HG03575 (cell line): Measurements from ENCODE around the gene MALL.
"Not testable (repeated sequence)": the region's sequence is repeated elsewhere in the genome, so short reads cannot be mapped to it uniquely, and the experiment has no call there.

ENCODE experiments used
- ATAC-seq: cut with Tn5 transposase; IDR thresholded peaks from one replicate; pipeline ENCODE4 v1.9.1; 2021; ENCODE audit not compliant: unreplicated experiment, insufficient number of reproducible peaks, low FRiP score; ENCODE audit errors: extremely low read depth

Gene MALL

DNA sequence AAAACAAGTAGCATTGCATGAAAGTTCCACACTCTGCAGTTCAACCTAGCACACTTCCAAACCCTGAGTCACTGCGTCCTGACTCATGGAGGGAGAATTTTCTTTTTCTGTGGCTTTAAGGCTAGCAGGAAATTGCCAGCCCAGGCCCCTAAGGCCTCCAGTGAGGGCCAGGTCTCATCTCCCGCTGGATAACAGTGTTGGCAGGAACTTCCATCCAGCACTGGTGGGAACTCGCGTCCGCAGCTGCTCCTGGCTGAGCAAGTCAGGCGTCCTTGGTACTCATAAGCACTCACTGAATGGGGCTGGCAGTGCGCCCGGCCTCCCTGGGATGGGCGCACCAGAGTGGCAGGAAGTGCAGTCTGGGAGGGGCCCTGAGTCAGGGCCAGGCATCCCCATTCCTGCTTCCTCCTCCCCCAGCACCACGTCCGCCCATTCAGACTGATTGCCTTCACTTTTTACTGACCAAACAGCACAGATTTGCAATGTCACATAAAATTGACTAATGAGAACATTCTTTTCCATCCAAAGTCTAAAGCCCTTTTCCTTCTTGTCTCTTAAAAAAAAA is 14.3 kb downstream of the MALL start:
- ATAC-seq, result no peak

DNA sequence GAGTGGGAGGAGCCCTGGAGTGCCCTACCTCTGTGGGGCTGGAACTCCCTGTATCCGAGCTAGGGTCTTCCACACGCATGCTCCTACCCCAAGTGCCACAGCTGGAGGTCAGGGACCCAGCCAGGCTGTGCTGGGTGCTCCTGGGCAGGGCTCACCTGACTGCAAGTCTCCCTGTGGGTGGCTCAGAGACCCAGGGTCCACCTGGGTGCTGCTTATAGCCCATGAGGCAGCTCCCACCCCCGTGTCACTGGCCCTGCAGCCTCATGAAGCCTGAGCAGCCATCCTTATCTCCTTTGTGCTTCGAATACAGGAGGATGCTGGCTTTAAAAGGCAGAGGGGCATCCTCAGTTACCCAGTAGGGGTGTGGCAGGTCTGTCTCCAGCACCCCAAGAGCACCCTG is 14.7 kb downstream of the MALL start:
- not testable (repeated sequence) for ATAC-seq

DNA sequence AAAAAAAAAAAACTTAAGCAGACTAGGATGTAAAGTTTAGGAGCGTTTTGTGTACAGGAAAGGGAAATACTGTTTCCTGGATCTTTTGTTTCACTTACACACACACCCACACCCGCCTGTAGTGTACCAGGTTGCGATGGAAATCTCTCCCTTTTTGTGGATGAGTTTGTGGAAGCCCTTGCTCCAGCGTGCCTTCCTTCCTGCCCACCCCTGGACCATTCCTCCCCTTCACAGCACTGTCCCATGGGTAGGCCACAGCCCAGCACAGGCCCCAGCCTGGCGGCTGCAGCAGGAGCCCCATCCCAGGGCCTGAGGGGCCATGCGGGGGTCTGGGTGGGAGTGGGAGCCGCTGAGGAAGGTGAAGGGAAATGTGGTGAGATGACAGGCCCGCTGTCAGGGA is 15.1 kb downstream of the MALL start:
- no peak for ATAC-seq

DNA sequence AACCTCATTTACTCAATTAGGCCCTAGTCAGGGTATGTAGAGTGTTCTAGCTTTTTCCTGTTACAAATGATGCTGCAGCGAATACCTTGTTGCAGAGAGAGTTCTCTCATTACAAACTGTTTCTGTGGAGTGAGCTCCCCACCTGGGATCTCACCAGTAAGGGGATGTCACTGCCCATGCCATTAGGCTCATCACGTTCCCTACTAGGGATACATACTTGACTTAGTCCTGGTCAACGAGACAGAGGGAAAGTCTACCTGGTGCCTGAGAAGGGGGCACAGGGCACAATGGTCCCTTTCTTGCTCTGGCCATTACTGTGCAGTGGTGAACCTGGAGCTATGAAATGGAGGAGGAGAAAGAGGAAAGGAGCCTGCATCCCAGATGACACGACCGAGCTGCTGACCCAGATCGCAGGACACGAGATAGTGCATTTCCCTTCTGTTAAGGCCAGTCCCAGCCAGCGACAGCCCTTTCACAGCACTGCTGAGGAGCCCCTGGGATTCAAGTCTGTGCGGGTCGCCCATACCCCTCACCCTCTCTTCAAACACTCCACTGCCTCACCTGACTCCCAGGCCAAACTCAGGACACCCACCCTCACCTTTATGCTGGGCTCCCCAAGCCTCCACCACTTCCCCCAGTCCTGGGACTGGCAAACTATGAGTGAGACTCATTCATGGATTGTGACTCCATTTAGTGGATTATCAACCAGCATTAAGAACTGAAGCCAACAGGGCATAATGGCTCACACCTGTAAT is 16.0 kb downstream of the MALL start:
- ATAC-seq, result no peak

- ATAC-seq, result no peak
Observed at GRCh38 chr2:110099038-110099425, 16.6 kb downstream of the MALL start.

DNA sequence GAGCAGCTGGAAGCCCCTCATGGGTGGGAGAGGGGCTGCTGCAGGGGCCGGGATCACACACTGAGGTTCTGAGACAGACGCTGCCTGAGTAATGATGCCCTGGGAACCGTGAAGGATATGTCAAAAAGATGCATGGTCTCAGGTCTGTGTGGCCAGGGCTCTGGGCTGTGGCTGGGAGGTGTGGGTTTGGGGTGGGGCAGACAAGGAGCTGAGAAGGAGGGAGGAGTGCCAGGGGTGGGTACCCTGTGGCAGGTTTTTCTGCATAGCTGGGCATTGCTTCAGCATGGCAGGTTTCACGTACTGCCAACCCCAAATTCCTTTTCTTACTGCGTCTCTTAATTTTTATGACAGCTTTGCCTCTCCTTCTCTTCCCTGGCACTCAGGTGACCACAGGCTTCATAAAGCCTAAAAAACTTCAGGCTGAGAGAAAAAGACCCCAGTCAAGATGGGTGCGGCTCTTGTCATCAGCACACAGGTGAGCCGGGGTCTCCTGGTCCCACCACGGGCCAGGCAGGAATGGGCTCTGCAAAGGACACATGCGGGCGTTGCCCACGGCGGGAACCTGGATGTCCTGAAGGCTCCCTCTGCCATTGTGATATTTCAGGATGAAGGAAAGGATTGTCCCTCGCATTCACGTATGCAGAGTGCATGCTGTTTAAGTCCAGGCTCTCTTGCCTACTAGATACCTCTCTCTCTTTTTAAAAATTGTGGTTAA is 18.0 kb downstream of the MALL start:
- no peak for ATAC-seq

- no peak for ATAC-seq
Observed at GRCh38 chr2:110095994-110096633, 19.5 kb downstream of the MALL start.

GRCh38 chr2:110094884-110095534 is 20.6 kb downstream of the MALL start:
- ATAC-seq, result not testable (repeated sequence)

GRCh38 chr2:110093924-110094323 is 21.7 kb downstream of the MALL start:
- ATAC-seq, result not testable (repeated sequence)

GRCh38 chr2:110090164-110090563 is 25.5 kb downstream of the MALL start:
- ATAC-seq, result not testable (repeated sequence)

DNA sequence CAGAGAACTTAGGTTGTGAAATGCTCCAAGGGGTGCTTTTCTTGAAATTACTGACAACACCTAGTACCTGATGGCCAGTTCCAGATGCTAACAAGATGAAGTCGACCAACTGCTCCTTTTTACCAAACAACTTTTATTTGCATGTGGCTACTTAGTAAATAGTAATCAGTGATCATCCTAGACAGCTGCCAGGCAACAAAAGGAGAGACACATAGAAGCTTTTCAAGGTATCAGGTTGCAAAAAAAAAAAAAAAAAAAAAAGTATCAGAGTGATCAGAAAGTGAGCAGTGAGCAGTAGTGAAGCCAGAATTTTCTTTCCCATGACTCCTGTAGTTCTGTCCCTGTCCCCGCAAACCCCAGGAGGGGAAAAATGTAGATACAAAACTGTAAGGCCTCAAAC is 31.9 kb downstream of the MALL start:
- not testable (repeated sequence) for ATAC-seq

DNA sequence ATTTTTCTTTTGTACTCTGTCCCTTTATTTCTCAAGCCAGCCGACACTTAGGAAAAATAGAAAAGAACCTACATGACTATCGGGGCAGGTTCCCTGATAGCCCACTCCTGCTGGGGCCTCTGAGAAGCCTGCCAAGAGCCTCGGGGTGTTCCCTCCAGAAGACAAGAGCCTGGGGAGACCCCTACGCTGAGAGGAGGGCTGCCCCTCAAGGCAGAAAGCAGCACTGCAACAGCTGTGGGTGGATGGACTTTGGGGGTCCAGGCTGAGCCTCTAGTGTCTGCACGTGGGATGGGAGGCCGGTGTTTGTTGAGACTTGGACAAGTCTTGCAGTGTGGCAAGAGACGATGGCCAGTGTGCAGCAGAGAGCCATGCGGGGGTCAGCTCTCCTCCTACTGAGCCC is 32.5 kb downstream of the MALL start:
- not testable (repeated sequence) for ATAC-seq

- not testable (repeated sequence) for ATAC-seq
Observed at GRCh38 chr2:110078104-110078503, 37.5 kb downstream of the MALL start.

DNA sequence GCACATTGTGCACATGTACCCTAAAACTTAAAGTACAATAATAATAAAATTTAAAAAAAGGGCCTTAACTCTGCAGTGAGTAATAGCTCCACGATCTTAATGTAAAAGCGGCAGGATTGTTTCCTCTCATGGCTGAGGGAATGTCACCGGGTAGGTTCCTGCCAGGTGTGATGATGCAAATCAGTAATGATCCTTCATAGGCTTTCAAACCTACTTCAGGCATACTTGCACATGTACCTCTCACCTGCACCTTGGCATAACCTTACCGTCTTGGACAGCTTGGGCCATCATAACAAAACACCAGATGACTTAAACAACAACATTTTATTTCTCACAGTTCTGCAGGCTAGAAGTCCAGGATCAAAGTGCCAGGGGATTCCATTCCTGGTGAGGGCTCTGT is 39.7 kb downstream of the MALL start:
- ATAC-seq, result not testable (repeated sequence)

DNA sequence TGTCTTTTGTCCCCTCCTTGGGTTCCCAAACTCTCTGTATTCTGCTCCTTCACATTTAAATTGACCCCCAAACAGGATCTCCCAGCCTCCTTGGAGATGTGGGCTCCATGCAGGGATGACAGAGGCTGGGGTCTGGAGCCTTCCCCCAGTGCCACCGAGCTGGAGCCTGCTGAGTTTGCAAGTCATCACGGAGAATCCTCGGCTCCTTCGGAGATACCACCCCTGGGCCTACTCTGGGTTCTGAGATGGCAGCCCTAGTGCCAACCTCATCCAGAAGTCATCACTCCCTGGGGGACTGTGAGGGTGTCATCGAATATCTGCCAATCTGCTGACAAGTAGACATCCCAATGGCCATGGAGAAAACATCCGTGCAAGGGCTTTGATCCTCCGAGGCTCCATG is 45.8 kb downstream of the MALL start:
- ATAC-seq, result not testable (repeated sequence)

- ATAC-seq, result not testable (repeated sequence)
Observed at GRCh38 chr2:110068153-110068552, 47.5 kb downstream of the MALL start.

DNA sequence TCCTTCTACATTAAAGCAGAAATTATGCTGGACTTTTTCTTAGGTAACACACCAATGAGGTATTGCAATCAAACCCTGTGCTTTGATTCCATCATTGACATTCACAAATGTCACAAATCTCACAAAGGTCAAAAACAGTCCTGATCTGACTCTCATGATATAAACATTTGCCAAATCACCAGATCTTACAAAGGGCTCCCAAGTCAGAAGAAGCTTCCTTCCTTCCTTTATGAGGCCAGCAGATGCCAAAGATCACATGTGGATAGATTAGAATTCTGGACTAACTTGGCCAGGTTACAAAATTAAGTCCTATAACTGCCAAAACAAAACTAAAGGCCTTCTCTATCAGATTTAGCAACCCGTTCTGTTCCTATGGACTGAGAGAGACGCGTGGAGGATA is 53.3 kb downstream of the MALL start:
- ATAC-seq, result not testable (repeated sequence)

DNA sequence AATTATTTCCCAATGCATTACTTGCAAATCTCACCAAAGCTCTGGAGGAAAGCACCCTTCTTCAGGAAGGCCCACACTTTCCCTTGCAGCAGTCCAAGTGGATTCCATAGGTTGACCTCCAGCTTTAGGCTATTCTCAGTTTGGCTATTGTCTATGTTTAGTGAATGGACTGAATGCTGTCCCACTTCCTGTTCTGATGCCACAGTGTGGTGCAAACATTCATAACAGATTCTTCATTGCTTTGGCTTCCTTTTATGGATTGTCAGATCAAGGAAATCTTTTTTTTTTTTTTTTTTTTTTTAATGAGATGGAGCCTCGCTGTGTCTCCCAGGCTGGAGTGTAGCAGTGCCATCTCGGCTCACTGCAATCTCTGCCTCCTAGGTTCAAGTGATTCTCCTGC is 55.1 kb downstream of the MALL start:
- ATAC-seq, result not testable (repeated sequence)

GRCh38 chr2:110059694-110060358 is 55.8 kb downstream of the MALL start:
- not testable (repeated sequence) for ATAC-seq
